Body of pancreas (tissue), 4 donors: ENCODE results near the gene FAM169A.

ENCODE experiments used
- POLR2A ChIP-seq, 3 donors: fragments of 450-650 bp; IDR thresholded peaks; one replicate each; pipeline ENCODE4 v1.6.1; 2016; ENCODE audit warnings: antibody characterized with exemption in 3 of 3, mild to moderate bottlenecking in 2 of 3
- TF ChIP-seq, protein P1 (sequence below), 7 experiments: fragments of 450-650 bp in 4 of 7; fragments of 200-600 bp in 3 of 7; sonication (generic) in 3 of 7; IDR thresholded peaks; one replicate each; pipeline ENCODE4 v1.5.1; 2016 to 2019; ENCODE audit warnings: antibody characterized with exemption in 7 of 7

DNA sequence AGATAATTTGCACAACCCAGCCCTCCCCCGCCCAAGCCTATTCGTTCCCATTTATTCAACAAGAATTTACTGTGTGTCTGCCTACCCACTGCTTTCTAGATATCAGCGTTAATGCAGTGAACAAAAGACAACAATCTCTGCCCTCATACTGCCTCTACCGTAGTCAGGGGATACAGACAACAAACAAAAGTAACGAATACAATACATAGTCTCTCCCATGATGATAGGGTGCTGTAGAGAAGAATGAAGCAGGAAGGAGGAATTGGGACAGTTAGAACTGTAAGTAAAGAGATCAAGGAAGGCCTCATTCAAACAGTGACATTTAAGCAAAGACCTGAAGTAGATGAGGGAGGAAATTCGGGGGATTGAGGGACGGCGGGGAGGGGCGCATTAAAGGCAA, 101.0 kb downstream of the FAM169A start:
- TF ChIP-seq, protein P1, sequence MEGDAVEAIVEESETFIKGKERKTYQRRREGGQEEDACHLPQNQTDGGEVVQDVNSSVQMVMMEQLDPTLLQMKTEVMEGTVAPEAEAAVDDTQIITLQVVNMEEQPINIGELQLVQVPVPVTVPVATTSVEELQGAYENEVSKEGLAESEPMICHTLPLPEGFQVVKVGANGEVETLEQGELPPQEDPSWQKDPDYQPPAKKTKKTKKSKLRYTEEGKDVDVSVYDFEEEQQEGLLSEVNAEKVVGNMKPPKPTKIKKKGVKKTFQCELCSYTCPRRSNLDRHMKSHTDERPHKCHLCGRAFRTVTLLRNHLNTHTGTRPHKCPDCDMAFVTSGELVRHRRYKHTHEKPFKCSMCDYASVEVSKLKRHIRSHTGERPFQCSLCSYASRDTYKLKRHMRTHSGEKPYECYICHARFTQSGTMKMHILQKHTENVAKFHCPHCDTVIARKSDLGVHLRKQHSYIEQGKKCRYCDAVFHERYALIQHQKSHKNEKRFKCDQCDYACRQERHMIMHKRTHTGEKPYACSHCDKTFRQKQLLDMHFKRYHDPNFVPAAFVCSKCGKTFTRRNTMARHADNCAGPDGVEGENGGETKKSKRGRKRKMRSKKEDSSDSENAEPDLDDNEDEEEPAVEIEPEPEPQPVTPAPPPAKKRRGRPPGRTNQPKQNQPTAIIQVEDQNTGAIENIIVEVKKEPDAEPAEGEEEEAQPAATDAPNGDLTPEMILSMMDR (IDR thresholded peaks at IDR 0.05) = no peak
- no peak for TF ChIP-seq POLR2A (IDR thresholded peaks at IDR 0.05)
